ENCODE measurements around the gene SLC22A9. TPM values are rescaled to one million over a fixed set of nuclear protein-coding genes. Genes with fewer than 3 reads are reported as not detected.

SLC22A9 gene
- not detected in 2 replicates for polyA plus RNA-seq (2012; rRNA removed)
- polyA plus RNA-seq (2012; cell fraction: cytosol; rRNA removed) = not detected in 2 replicates
- polyA plus RNA-seq (2012; cell fraction: nucleus; rRNA removed) = not detected in 2 replicates

DNA sequence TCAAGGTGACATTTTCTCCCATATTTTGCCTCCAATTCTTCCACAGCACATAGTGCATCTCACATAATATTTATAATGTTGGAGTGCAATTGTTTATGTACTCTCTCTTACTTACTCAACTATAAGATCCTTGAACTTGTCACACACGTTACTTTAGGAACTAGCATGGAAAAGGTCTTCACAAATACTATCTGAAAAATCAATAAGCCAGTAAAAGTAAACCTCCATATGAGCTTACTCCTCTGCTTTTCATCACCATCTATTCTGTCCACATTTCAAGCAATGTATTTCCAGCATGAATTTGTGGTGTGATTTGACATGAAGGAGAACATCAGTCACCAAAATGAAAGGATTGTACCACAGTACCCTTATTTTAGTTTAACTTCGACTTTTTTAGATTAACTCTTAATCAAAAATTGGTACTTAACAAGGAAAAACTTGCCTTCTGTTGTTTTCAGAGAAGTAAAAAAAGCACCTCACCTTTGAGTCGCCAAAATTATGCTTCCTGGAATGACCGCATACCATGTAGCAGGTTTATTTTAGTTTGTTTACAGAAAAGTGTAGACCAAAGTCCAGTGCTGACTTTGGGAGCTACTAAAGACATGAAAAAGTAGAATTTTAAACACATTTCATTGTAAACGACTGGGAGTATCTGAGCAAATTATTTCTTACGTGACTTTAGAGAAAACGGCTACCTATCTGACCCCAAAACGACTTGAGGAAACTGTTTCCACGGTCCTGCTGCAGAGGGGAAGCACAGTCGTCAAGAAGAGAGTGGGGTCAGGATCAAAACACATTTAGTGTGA lies at the start of gene SLC22A9:
SLC22A9 (plus strand) TSS at position 621 of the 806 bp plus-strand sequence. CDS start 272 bp downstream, outside the sequence.
- 7% methylated on average over 10 of the region's 10 CpGs for WGBS (ENCODE audit: low lambda C conversion rate)
- no peaks in the 10 kb centered on the region for H3F3A ChIP-seq (replicated peaks; ENCODE audit: insufficient read depth)
- no peaks in the 10 kb centered on the region for H3K9me3 ChIP-seq
- H3K79me2 ChIP-seq (ENCODE audit: insufficient read depth) = no peaks in the 10 kb centered on the region
- no peaks in the 10 kb centered on the region for H3K27me3 ChIP-seq (ENCODE audit: insufficient read depth)
- no peak within 1 kb of the TSS for H3K27ac ChIP-seq (ENCODE audit: low read depth in 2 of 2, low read length in 1 of 2)
- no peak for DNase-seq
- CTCF ChIA-PET = no interaction called here
- TF ChIP-seq NRF1 (IDR thresholded peaks at IDR 0.05; ENCODE audit: low read depth, low read length) = no peak
- TF ChIP-seq, protein P1, sequence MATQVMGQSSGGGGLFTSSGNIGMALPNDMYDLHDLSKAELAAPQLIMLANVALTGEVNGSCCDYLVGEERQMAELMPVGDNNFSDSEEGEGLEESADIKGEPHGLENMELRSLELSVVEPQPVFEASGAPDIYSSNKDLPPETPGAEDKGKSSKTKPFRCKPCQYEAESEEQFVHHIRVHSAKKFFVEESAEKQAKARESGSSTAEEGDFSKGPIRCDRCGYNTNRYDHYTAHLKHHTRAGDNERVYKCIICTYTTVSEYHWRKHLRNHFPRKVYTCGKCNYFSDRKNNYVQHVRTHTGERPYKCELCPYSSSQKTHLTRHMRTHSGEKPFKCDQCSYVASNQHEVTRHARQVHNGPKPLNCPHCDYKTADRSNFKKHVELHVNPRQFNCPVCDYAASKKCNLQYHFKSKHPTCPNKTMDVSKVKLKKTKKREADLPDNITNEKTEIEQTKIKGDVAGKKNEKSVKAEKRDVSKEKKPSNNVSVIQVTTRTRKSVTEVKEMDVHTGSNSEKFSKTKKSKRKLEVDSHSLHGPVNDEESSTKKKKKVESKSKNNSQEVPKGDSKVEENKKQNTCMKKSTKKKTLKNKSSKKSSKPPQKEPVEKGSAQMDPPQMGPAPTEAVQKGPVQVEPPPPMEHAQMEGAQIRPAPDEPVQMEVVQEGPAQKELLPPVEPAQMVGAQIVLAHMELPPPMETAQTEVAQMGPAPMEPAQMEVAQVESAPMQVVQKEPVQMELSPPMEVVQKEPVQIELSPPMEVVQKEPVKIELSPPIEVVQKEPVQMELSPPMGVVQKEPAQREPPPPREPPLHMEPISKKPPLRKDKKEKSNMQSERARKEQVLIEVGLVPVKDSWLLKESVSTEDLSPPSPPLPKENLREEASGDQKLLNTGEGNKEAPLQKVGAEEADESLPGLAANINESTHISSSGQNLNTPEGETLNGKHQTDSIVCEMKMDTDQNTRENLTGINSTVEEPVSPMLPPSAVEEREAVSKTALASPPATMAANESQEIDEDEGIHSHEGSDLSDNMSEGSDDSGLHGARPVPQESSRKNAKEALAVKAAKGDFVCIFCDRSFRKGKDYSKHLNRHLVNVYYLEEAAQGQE (IDR thresholded peaks at IDR 0.05; ENCODE audit: low read depth, low read length) = no peak
- no peak for TF ChIP-seq POLR2AphosphoS5 (IDR thresholded peaks at IDR 0.05; ENCODE audit: low read depth, low read length)
- TF ChIP-seq GATA2 (CRISPR knock-in tag; IDR thresholded peaks at IDR 0.05) = no peak
- TF ChIP-seq MEF2A (IDR thresholded peaks at IDR 0.05; ENCODE audit: borderline replicate concordance, low read depth) = no peak
- TF ChIP-seq EP300 (IDR thresholded peaks at IDR 0.05; ENCODE audit: borderline replicate concordance in 1 of 2, low read depth in 1 of 2, low read length in 1 of 2) = no peak
- TF ChIP-seq RAD21 (IDR thresholded peaks at IDR 0.05; ENCODE audit: low read length) = no peak
- no peak for TF ChIP-seq TEAD4 (IDR thresholded peaks at IDR 0.05; ENCODE audit: borderline replicate concordance, insufficient read depth)
- TF ChIP-seq YY1 (IDR thresholded peaks at IDR 0.05; ENCODE audit: low read depth) = no peak
- TF ChIP-seq FOXM1 (IDR thresholded peaks at IDR 0.05; ENCODE audit: low read depth) = no peak
- TF ChIP-seq, protein P2, sequence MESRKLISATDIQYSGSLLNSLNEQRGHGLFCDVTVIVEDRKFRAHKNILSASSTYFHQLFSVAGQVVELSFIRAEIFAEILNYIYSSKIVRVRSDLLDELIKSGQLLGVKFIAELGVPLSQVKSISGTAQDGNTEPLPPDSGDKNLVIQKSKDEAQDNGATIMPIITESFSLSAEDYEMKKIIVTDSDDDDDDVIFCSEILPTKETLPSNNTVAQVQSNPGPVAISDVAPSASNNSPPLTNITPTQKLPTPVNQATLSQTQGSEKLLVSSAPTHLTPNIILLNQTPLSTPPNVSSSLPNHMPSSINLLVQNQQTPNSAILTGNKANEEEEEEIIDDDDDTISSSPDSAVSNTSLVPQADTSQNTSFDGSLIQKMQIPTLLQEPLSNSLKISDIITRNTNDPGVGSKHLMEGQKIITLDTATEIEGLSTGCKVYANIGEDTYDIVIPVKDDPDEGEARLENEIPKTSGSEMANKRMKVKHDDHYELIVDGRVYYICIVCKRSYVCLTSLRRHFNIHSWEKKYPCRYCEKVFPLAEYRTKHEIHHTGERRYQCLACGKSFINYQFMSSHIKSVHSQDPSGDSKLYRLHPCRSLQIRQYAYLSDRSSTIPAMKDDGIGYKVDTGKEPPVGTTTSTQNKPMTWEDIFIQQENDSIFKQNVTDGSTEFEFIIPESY (IDR thresholded peaks at IDR 0.05; ENCODE audit: borderline replicate concordance, low read depth) = no peak
- TF ChIP-seq, protein P3, sequence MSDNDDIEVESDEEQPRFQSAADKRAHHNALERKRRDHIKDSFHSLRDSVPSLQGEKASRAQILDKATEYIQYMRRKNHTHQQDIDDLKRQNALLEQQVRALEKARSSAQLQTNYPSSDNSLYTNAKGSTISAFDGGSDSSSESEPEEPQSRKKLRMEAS (IDR thresholded peaks at IDR 0.05; ENCODE audit: low read depth) = no peak
- TF ChIP-seq, protein P4, sequence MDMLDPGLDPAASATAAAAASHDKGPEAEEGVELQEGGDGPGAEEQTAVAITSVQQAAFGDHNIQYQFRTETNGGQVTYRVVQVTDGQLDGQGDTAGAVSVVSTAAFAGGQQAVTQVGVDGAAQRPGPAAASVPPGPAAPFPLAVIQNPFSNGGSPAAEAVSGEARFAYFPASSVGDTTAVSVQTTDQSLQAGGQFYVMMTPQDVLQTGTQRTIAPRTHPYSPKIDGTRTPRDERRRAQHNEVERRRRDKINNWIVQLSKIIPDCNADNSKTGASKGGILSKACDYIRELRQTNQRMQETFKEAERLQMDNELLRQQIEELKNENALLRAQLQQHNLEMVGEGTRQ (IDR thresholded peaks at IDR 0.05; ENCODE audit: borderline replicate concordance, low read depth, low read length) = no peak
- TF ChIP-seq, protein P5, sequence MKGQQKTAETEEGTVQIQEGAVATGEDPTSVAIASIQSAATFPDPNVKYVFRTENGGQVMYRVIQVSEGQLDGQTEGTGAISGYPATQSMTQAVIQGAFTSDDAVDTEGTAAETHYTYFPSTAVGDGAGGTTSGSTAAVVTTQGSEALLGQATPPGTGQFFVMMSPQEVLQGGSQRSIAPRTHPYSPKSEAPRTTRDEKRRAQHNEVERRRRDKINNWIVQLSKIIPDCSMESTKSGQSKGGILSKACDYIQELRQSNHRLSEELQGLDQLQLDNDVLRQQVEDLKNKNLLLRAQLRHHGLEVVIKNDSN (IDR thresholded peaks at IDR 0.05; ENCODE audit: borderline replicate concordance, low read depth) = no peak
- H4K20me1 ChIP-seq (ENCODE audit: insufficient read depth) = no peaks in the 10 kb centered on the region
- H3K9ac ChIP-seq = no peak within 1 kb of the TSS
- no peak within 1 kb of the TSS for H3K4me2 ChIP-seq
- POLR2A ChIA-PET = no interaction called here
- H3K9me2 ChIP-seq = no peaks in the 10 kb centered on the region
- no peak within 1 kb of the TSS for H3K4me3 ChIP-seq (ENCODE audit: low read depth in 2 of 2, low read length in 1 of 2)
- no peak within 1 kb of the TSS for H2AFZ ChIP-seq (ENCODE audit: low read depth)
- H3K36me3 ChIP-seq (replicated peaks in 1 of 2; ENCODE audit: control insufficient read depth in 1 of 2, insufficient read depth in 2 of 2, low read length in 1 of 2) = no peaks in the 10 kb centered on the region
- H3K4me1 ChIP-seq (ENCODE audit: control insufficient read depth in 1 of 2, insufficient read depth in 2 of 2, low read depth in 1 of 2, low read length in 1 of 2) = no peaks in the 10 kb centered on the region

Measured in SK-N-SH (cell line).